SK-N-SH (cell line): ENCODE data around the gene LRRC38.

ENCODE experiments used
- FOSL2 ChIP-seq: IDR thresholded peaks from 2 replicates; pipeline ENCODE4 v1.4.0; 2012; ENCODE audit warnings: low read depth, mild to moderate bottlenecking, moderate library complexity, borderline replicate concordance
- POLR2AphosphoS5 ChIP-seq: IDR thresholded peaks from 2 replicates; pipeline ENCODE4 v1.6.1; 2012; ENCODE audit warnings: low read depth, low read length
- USF2 ChIP-seq: fragments of 150-350 bp; IDR thresholded peaks from 2 replicates; pipeline ENCODE4 v1.6.1; 2017; ENCODE audit warnings: antibody characterized with exemption, low read length, low read depth, borderline replicate concordance
- YY1 ChIP-seq: IDR thresholded peaks from 2 replicates; pipeline ENCODE4 v1.4.0; 2012; ENCODE audit warnings: low read depth, mild to moderate bottlenecking
- TF ChIP-seq, protein P1 (sequence below): fragments of 150-350 bp; IDR thresholded peaks from 2 replicates; pipeline ENCODE4 v1.6.1; 2016; ENCODE audit warnings: mild to moderate bottlenecking, low read depth, low read length
- TF ChIP-seq, protein P2 (sequence below): fragments of 200-600 bp; sonication (generic); IDR thresholded peaks from 2 replicates; pipeline ENCODE4 v1.6.1; 2017; ENCODE audit warnings: antibody characterized with exemption, mild to moderate bottlenecking, moderate library complexity
- TF ChIP-seq, protein P3 (sequence below): IDR thresholded peaks from 2 replicates; pipeline ENCODE4 v1.6.1; 2012; ENCODE audit warnings: mild to moderate bottlenecking, low read depth, low read length, moderate library complexity

DNA sequence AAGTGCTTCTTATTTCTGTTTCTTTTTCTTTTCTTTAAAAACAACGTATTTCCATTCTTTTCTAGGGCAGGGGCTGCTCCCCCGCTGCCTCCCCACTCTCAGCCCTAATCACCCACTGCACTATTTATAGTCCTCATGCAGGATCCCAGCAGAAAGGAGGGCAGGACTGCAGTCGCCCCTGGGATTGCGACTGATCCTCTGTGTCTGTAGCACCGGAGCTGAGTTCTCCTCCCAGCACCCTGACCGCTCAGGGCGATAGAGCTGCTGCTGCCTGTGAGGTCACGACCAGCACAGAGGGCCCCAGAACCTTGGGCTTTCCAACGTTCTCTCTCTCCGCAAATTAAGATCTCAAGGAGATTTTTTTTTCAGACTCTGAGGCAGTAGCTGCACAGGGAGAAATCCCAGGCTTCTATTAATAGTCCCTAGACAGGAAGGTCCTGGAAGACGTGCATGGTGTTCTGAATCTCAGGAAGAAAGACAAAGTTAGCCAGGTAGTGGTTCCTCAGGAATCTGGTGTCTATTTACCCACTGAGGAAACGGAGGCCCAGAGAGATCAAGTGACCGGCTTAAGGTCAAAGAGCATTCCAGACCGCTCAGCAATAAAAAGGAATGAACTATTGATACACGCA lies 56.8 kb downstream of the LRRC38 start:
- TF ChIP-seq, protein P1, sequence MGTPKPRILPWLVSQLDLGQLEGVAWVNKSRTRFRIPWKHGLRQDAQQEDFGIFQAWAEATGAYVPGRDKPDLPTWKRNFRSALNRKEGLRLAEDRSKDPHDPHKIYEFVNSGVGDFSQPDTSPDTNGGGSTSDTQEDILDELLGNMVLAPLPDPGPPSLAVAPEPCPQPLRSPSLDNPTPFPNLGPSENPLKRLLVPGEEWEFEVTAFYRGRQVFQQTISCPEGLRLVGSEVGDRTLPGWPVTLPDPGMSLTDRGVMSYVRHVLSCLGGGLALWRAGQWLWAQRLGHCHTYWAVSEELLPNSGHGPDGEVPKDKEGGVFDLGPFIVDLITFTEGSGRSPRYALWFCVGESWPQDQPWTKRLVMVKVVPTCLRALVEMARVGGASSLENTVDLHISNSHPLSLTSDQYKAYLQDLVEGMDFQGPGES: no peak
- TF ChIP-seq, protein P2, sequence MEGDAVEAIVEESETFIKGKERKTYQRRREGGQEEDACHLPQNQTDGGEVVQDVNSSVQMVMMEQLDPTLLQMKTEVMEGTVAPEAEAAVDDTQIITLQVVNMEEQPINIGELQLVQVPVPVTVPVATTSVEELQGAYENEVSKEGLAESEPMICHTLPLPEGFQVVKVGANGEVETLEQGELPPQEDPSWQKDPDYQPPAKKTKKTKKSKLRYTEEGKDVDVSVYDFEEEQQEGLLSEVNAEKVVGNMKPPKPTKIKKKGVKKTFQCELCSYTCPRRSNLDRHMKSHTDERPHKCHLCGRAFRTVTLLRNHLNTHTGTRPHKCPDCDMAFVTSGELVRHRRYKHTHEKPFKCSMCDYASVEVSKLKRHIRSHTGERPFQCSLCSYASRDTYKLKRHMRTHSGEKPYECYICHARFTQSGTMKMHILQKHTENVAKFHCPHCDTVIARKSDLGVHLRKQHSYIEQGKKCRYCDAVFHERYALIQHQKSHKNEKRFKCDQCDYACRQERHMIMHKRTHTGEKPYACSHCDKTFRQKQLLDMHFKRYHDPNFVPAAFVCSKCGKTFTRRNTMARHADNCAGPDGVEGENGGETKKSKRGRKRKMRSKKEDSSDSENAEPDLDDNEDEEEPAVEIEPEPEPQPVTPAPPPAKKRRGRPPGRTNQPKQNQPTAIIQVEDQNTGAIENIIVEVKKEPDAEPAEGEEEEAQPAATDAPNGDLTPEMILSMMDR: no peak
- TF ChIP-seq YY1: no peak
- TF ChIP-seq POLR2AphosphoS5: no peak
- TF ChIP-seq USF2: no peak
- TF ChIP-seq, protein P3, sequence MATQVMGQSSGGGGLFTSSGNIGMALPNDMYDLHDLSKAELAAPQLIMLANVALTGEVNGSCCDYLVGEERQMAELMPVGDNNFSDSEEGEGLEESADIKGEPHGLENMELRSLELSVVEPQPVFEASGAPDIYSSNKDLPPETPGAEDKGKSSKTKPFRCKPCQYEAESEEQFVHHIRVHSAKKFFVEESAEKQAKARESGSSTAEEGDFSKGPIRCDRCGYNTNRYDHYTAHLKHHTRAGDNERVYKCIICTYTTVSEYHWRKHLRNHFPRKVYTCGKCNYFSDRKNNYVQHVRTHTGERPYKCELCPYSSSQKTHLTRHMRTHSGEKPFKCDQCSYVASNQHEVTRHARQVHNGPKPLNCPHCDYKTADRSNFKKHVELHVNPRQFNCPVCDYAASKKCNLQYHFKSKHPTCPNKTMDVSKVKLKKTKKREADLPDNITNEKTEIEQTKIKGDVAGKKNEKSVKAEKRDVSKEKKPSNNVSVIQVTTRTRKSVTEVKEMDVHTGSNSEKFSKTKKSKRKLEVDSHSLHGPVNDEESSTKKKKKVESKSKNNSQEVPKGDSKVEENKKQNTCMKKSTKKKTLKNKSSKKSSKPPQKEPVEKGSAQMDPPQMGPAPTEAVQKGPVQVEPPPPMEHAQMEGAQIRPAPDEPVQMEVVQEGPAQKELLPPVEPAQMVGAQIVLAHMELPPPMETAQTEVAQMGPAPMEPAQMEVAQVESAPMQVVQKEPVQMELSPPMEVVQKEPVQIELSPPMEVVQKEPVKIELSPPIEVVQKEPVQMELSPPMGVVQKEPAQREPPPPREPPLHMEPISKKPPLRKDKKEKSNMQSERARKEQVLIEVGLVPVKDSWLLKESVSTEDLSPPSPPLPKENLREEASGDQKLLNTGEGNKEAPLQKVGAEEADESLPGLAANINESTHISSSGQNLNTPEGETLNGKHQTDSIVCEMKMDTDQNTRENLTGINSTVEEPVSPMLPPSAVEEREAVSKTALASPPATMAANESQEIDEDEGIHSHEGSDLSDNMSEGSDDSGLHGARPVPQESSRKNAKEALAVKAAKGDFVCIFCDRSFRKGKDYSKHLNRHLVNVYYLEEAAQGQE: no peak
- TF ChIP-seq FOSL2: no peak
